Activated CD8-positive, alpha-beta T cell treated with anti-CD3 and anti-CD28 coated beads for 36 hours (primary cell): ENCODE data around the gene FOXP4. TPM values are rescaled to one million over a fixed set of nuclear protein-coding genes. Genes with fewer than 3 reads are reported as not detected.
A peak's percentile ranks its signal among the peaks of the same experiment; 100 is the strongest.

Experiments
- ATAC-seq: fragments of 200-7000 bp; cut with Tn5 transposase; one replicate; pipeline ENCODE4 v1.10.0; 2021; ENCODE audit warnings: mild to moderate bottlenecking, moderate library complexity
- CTCF ChIA-PET: fragments of 350-600 bp; sonication (Branson Sonifier 250); formaldehyde crosslinking; loops from one replicate; lab custom pipeline; 2021; ENCODE audit warnings: antibody characterized with exemption; lab: Charles Lee
- POLR2A ChIA-PET: fragments of 350-600 bp; sonication (Branson Sonifier 250); formaldehyde crosslinking; loops from one replicate; lab custom pipeline; 2021; ENCODE audit warnings: antibody characterized with exemption; lab: Charles Lee
- DNase-seq: peaks from one replicate; pipeline ENCODE4 v3.0.0-alpha.2; 2020
- H3K27ac Mint-ChIP-seq: one replicate; pipeline ENCODE4 v1.8.0; 2021; ENCODE audit warnings: mild to moderate bottlenecking, mixed read lengths
- H3K27me3 Mint-ChIP-seq: one replicate; pipeline ENCODE4 v1.8.0; 2021; ENCODE audit warnings: mixed read lengths
- H3K36me3 Mint-ChIP-seq: one replicate; pipeline ENCODE4 v1.8.0; 2021; ENCODE audit warnings: low read depth, mixed read lengths
- H3K4me1 Mint-ChIP-seq: one replicate; pipeline ENCODE4 v1.8.0; 2021; ENCODE audit warnings: low read depth, mixed read lengths
- H3K4me3 Mint-ChIP-seq: one replicate; pipeline ENCODE4 v1.8.0; 2021; ENCODE audit warnings: mild to moderate bottlenecking, moderate library complexity, mixed read lengths
- H3K9me3 Mint-ChIP-seq: one replicate; pipeline ENCODE4 v1.8.0; 2021; ENCODE audit warnings: mixed read lengths
- CTCF ChIP-seq: fragments of 200-600 bp; IDR thresholded peaks from one replicate; pipeline ENCODE4 v1.8.0; 2022; ENCODE audit warnings: antibody characterized with exemption, mild to moderate bottlenecking
- intact Hi-C: fragments of 100-400 bp; cut with micrococcal nuclease; formaldehyde crosslinking; loops from one replicate; pipeline ENCODE4 v1.10.0; 2022
- total RNA-seq, 2 experiments: library from RNA; stranded (reverse); gene quantifications; one replicate each; pipeline ENCODE4 v1.2.3, GENCODE V29; 2021

FOXP4 gene
- total RNA-seq, 2 experiments from 2014 or later: 11.0 to 11.8 TPM

GRCh38 chr6:41548841-41549642 is 2.9 kb downstream of the FOXP4 start:
- no peaks in the 10 kb centered on the region for H3K9me3 Mint-ChIP-seq
- no peak for DNase-seq
- H3K4me1 Mint-ChIP-seq: peaks cover 22% of the 10 kb centered on the region
- peaks cover 20% of the 10 kb centered on the region for H3K27me3 Mint-ChIP-seq
- ChIA-PET CTCF (interaction anchor here (0.7 to 1.8 kb wide), 3 partner anchors 120 to 180 kb away, joined by 3 to 4 read pairs (median 3); no protein-coding TSS in a partner anchor), POLR2A (interaction anchor here (0.9 kb wide), 1 partner anchor 11 kb away, joined by 3 read pairs; no protein-coding TSS in a partner anchor)
- no peak for TF ChIP-seq CTCF
- ATAC-seq: no peak
- peak overlapping the region; percentile 81 for H3K4me3 Mint-ChIP-seq
- intact Hi-C loops: loop anchor here (10.0 kb wide), 1 partner anchor 124 kb away; no protein-coding TSS in a partner anchor
- peaks cover 8% of the 10 kb centered on the region for H3K36me3 Mint-ChIP-seq
- H3K27ac Mint-ChIP-seq: no peak overlapping the region

GRCh38 chr6:41549673-41550072 is 3.5 kb downstream of the FOXP4 start:
- H3K27ac Mint-ChIP-seq: no peak overlapping the region
- no peak for TF ChIP-seq CTCF
- ChIA-PET CTCF (interaction anchor here (1.5 kb wide), 1 partner anchor 10 kb away, joined by 3 read pairs; no protein-coding TSS in a partner anchor), POLR2A (interaction anchor here (0.8 kb wide), 2 partner anchors 12 to 53 kb away, joined by 3 read pairs; no protein-coding TSS in a partner anchor)
- ATAC-seq (no peak), DNase-seq (no peak)
- peaks cover 21% of the 10 kb centered on the region for H3K27me3 Mint-ChIP-seq
- intact Hi-C loops: loop anchor here (10.0 kb wide), 1 partner anchor 125 kb away; no protein-coding TSS in a partner anchor
- no peak overlapping the region for H3K4me3 Mint-ChIP-seq
- no peaks in the 10 kb centered on the region for H3K9me3 Mint-ChIP-seq
- peaks cover 8% of the 10 kb centered on the region for H3K36me3 Mint-ChIP-seq
- H3K4me1 Mint-ChIP-seq: peaks cover 21% of the 10 kb centered on the region

- ChIA-PET POLR2A (interaction anchor here (1.4 kb wide), 1 partner anchor 10 kb away, joined by 4 read pairs; no protein-coding TSS in a partner anchor), CTCF (interaction anchor here (1.5 kb wide), 1 partner anchor 8 kb away, joined by 3 read pairs; no protein-coding TSS in a partner anchor)
- intact Hi-C loops: no loop called here
- Mint-ChIP-seq H3K36me3 (peaks cover 10% of the 10 kb centered on the region), H3K9me3 (no peaks in the 10 kb centered on the region), H3K4me3 (no peak overlapping the region), H3K27me3 (peaks cover 23% of the 10 kb centered on the region), H3K27ac (no peak overlapping the region), H3K4me1 (peaks cover 11% of the 10 kb centered on the region)
- no peak for TF ChIP-seq CTCF
- DNase-seq (no peak), ATAC-seq (no peak)
Measured at GRCh38 chr6:41551086-41551700, 5.0 kb downstream of the FOXP4 start.

- no peak overlapping the region for H3K27ac Mint-ChIP-seq
- no peaks in the 10 kb centered on the region for H3K9me3 Mint-ChIP-seq
- ChIA-PET POLR2A (interaction anchor here (1.4 kb wide), 1 partner anchor 9 kb away, joined by 4 read pairs; no protein-coding TSS in a partner anchor), CTCF (no interaction called here)
- TF ChIP-seq CTCF: no peak
- no peak overlapping the region for H3K4me3 Mint-ChIP-seq
- H3K36me3 Mint-ChIP-seq: peaks cover 10% of the 10 kb centered on the region
- no peak for DNase-seq
- H3K27me3 Mint-ChIP-seq: peaks cover 23% of the 10 kb centered on the region
- no peak for ATAC-seq
- intact Hi-C loops: no loop called here
- H3K4me1 Mint-ChIP-seq: peaks cover 11% of the 10 kb centered on the region
Measured at GRCh38 chr6:41551857-41552256, 5.7 kb downstream of the FOXP4 start.
